Prostate gland (tissue), 2 donors: Measurements from ENCODE around the gene EDARADD.

Source experiments
- POLR2A ChIP-seq: fragments of 450-650 bp; IDR thresholded peaks from one replicate; pipeline ENCODE4 v1.6.1; 2016; ENCODE audit warnings: antibody characterized with exemption, mild to moderate bottlenecking
- POLR2AphosphoS5 ChIP-seq: sonication (generic); formaldehyde crosslinking; IDR thresholded peaks from one replicate; pipeline ENCODE4 v1.6.1; 2017; ENCODE audit warnings: antibody characterized with exemption
- TF ChIP-seq, protein P1 (sequence below), 4 experiments: fragments of 200-600 bp in 2 of 4; fragments of 450-650 bp in 2 of 4; sonication (generic) in 2 of 4; IDR thresholded peaks; 1 replicate in 3 of 4; 2 replicates in 1 of 4; pipeline ENCODE4 v1.5.1; 2016 to 2019; ENCODE audit warnings: antibody characterized with exemption in 4 of 4, mild to moderate bottlenecking in 2 of 4, moderate library complexity in 2 of 4

DNA sequence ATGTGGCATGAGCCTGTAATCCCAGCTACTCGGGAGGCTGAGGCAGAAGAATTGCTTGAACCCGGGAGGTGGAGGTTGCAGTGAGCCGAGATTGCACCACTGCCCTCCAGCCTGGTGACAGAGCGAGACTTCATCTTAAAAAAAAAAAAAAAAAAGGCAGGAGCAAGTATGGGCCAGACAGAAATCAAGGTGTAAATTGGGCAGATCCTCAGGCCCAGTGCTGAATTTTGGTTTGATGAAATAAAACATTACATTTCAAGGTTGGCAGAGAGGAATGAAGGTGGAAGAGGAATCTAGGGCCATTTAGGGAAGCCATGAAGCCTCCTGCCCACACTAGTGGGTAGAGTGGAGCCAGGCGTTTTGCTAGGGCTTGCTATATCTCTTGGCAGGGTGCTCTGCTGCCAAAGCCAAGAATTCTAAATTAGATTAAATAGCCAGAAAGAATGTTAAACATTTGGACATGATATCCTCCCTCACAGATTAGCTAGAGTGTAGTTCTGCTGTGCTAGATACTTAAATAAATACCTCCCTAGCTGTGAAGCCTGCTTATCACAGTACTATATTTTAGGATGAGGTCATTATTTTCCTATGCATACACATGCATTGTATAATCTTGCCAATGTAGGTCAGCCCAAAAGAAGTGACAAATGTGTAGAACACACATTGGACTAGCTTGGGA, 113.1 kb downstream of the EDARADD start:
- TF ChIP-seq, protein P1, sequence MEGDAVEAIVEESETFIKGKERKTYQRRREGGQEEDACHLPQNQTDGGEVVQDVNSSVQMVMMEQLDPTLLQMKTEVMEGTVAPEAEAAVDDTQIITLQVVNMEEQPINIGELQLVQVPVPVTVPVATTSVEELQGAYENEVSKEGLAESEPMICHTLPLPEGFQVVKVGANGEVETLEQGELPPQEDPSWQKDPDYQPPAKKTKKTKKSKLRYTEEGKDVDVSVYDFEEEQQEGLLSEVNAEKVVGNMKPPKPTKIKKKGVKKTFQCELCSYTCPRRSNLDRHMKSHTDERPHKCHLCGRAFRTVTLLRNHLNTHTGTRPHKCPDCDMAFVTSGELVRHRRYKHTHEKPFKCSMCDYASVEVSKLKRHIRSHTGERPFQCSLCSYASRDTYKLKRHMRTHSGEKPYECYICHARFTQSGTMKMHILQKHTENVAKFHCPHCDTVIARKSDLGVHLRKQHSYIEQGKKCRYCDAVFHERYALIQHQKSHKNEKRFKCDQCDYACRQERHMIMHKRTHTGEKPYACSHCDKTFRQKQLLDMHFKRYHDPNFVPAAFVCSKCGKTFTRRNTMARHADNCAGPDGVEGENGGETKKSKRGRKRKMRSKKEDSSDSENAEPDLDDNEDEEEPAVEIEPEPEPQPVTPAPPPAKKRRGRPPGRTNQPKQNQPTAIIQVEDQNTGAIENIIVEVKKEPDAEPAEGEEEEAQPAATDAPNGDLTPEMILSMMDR (IDR thresholded peaks at IDR 0.05): no peak
- no peak for TF ChIP-seq POLR2A
- TF ChIP-seq POLR2AphosphoS5: peak; percentile 26
